Activated CD4-positive, alpha-beta T cell treated with anti-CD3 and anti-CD28 coated beads, Interleukin-2, amount 50 U/mL, for 48 hours (primary cell): ENCODE data around the gene ENTPD6.
"Not testable (repeated sequence)": the region's sequence is repeated elsewhere in the genome, so short reads cannot be mapped to it uniquely, and the experiment has no call there.

Source experiments
- DNase-seq, 2 experiments: peaks; one replicate each; pipeline ENCODE4 v3.0.0-alpha.2; 2020

ENTPD6 gene

DNA sequence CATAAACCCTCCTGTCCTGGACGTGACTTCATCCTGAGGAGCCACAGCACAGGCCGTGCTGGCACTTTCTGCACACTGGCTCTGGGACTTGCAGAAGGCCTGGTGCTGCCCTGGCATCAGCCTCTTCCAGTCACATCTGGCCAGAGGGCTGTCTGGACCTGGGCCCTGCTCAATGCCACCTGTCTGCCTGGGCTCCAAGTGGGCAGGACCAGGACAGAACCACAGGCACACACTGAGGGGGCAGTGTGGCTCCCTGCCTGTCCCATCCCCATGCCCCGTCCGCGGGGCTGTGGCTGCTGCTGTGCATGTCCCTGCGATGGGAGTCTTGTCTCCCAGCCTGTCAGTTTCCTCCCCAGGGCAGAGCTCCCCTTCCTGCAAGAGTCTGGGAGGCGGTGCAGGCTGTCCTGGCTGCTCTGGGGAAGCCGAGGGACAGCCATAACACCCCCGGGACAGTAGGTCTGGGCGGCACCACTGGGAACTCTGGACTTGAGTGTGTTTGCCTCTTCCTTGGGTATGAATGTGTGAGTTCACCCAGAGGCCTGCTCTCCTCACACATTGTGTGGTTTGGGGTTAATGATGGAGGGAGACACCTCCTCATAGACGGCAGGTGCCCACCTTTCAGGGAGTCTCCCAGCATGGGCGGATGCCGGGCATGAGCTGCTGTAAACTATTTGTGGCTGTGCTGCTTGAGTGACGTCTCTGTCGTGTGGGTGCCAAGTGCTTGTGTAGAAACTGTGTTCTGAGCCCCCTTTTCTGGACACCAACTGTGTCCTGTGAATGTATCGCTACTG lies 30.3 kb downstream of the ENTPD6 start:
- DNase-seq = no peak

DNA sequence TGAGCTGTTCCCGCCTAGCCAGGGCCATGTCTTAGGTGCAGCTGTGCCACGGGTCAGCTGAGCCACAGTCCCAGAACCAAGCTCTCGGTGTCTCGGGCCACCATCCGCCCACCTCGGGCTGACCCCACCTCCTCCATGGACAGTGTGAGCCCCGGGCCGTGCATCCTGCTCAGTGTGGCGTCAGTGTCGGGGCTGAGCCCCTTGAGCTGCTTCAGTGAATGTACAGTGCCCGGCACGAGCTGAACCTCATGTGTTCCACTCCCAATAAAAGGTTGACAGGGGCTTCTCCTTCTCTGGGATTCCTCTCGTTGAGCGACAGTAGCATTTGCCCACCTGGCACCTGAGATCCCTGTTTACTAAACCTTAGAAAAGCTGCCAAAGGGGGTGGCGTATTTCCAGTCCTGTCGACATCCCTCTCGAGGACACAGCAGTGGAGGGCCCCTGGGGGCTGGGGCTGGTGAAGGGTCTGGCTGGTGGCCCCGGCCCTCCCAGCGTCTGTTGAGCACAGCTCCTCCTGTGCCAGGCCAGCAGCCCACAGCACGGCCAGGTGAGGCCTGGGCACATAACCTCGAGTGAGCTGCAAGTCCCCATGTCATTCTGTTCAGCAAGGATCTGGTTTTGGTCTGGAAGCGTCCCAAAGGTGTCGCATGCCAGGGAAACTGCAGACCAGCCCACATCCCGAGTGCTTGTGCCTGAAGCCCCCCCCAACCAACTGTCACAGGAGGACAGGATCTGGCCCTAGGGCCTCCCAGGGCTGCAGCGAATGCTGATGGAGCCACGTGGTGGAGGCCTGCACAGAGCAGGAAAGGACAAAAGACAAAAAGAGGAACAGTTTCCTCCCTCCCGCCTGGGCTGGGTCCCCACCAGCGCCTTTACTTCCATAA lies 31.2 kb downstream of the ENTPD6 start:
- no peak for DNase-seq

DNA sequence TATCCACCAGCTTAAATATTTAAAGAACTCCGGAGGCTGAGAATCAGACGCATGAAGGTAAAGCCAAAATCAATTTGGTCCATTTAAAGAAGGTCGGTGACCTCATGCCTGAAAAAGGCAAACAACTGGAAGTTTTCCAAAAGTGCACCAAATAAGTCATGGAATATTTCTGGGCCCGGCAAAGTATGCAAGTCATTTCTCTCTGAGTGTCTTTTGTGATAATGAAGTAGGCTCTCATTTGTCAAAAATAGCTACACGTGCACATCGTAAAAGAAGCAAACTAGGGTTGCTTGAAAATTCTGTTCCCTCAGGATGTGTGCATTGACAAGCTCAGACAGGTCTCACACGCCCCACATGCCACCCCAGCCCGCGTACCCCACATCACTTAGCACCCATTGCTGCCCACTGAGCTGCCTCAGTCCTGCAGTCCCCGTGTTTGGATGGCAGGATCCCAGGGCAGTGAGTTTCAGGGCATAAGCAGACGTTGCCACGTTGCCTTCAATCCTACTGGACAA lies 31.9 kb downstream of the ENTPD6 start:
- DNase-seq = no peak

DNA sequence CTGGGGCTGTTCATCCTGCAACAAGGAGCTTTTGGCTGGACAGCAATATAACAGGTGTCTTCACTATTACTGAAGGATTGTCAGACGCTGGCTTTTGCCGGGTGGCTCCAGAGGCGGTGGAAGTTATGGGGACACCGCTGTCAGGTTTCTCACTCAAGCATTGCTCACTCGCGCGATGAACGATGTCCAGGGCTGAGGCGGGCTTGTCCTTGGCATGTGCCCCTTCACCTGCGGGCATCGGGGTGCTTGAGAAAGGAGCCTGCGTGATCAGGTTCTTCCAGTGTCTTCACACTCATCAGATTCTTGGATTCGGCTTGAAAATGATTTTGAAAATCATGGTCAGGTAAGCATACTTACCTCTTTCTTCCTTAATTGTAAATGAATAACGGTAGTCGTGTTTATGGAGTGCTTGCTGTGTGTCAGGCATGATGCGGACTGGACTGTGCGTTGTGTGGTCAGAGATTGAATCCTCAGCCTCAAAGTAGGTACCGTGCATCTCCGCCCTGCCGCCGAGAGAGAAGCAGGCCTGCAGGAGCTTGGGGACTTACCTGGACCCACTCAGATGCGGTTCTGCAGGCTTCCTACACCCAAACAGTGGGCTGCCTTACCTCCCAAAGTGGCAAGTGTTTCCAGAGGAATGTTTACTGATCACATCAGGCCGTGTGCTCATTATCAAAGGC lies 34.1 kb downstream of the ENTPD6 start:
- DNase-seq = no peak

DNA sequence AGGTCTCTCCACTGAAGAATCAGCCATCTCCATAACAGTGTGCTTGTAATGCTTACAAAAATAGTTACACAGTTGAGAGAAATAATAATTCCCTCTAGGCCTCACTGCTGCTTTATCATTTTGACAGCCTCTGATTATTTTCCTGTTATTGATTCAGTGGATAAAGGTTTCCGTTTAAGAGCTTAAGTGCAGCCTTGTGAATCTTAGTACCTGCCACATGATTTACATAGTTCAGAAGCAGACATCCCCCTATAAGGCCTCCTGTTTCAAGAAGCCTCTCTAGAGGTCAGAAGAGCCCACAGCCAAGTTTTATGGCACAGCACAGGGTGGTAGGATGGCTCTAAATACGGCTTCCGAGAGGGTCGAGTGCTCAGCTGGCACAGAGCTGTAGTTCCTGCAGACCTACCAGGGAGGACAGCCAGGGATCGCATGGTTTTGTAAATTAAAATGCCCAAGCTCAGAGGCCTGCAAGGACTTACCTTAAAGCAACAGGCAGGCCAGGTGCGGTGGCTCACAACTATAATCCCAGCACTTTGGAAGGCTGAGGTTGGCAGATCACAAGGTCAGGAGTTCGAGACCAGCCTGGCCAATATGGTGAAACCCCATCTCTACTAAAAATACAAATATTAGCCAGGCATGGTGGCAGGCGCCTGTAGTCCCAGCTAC lies 34.8 kb downstream of the ENTPD6 start:
- no peak for DNase-seq

DNA sequence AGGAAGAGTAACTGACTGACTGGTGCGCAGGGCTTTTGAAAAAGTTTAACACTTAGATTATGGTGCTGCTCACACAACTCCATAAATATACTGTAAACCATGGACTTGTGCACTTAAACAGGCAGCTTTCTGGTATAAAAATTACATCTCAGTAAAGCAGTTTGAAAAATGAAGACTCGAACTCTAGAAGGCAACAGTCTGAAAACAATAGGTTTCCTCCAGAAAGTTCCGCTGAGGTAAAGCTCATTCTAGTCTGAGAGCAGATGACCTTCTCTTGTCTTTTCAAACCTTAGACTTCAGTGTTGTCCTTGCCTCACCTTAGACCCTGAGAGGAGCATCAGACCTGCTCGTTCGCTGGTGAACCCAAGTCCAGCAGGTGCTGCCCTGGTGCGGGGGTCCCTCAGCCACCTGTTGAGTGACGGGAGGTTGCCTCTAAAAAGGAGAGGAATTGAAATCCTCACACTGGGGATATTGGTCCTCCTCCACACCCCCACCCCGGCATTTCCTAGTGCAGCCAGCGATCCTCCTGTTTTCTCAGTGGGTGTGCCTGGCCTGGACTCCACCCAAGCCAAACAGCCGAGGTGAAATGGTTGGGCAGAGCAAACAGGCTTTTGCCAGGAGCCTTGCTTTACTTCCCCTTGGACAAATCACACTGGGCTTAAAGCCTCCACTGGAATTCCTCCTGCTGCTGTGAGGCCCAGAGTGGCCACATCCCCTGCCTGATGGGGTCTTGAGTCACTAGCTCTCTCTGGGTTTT lies 37.7 kb downstream of the ENTPD6 start:
- DNase-seq = no peak

DNA sequence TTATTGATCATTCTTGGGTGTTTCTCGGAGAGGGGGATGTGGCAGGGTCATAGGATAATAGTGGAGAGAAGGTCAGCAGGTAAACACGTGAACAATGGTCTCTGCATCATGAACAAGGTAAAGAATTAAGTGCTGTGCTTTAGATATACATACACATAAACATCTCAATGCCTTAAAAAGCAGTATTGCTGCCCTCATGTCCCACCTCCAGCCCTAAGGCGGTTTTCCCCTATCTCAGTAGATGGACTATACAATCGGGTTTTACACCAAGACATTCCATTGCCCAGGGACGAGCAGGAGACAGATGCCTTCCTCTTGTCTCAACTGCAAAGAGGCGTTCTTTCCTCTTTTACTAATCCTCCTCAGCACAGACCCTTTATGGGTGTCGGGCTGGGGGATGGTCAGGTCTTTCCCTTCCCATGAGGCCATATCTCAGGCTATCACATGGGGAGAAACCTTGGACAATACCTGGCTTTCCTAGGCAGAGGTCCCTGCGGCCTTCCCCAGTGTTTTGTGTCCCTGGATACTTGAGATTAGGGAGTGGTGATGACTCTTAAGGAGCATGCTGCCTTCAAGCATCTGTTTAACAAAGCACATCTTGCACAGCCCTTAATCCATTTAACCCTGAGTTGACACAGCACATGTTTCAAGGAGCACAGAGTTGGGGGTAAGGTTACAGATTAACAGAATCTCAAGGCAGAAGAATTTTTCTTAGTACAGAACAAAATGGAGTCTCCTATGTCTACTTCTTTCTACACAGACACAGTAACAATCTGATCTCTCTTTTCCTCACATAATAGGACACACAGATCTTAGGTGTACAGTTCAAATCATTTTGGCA lies 38.7 kb downstream of the ENTPD6 start:
- DNase-seq = not testable (repeated sequence)

DNA sequence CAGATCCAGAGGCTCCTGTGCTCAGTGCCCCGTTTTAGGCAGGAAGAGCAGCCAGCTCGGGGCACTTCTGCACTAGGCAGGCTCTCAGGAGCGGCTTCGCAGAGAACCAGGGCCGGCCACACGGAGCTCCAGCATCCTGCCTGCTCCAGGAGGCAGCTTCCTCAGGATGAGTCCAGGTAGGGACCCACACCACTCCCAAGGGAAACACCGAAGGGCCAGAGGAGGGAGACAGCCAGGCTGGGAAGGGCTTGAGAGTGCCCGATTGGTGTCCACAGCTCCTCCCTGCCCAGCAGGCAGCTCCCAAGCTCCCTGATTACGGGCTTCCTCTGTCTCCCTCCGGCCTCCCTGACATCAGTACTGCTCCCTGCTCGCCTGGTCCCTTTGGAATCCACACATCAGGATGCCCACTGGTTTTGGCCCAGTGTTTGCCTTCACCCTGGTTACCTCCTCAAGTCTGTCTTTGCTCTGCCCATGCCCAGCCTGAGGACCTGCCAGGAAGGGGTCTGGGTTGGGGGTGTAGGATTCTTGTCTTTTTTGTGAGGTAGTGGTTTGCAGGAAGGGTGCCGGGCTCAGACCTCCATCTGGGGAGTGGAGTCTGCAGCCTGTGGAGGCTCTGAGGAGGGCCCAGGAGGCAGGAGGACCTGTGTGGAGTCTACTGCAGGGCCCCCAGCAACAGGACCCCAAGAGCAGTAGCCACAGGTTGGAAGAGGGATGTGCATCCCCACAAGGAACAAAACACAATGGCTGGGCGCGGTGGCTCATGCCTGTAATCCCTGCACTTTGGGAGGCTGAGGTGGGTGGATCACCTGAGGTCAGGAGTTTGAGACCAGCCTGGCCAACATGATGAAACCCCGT lies 41.2 kb downstream of the ENTPD6 start:
- DNase-seq = no peak

DNA sequence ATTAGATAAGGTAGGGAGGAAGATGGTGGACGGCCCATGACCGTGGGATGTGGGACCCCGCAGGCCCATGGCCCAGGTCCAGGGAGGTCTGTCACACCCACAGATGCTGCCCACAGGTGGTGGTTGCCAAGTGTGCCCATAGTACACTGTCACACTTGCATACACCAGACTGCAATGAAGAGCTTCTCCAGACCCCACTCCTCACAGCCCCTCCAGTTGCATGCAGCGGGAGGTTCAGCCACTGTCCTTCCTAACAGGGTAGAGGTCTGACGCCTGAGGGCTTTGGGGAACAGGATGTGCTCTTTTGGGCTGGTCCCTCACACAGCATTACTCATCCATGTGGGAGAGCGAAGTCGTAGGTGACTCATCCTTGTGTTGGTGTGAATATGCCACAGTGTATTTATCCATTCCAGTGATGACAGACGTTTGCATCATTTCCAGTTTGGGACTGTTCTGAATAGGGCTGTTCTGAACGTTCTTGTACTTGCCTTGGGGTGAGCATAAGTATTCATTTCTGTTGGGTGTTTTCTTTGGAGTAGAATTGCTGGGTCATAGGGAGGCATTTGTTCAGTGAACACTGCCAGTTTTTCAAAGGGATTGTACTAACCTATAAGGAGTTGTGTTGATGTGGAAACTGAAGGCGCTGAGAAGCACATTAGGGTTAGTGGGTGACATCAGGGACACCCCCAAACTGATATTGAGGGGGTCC lies 42.3 kb downstream of the ENTPD6 start:
- DNase-seq = peak; percentile 61 to 72

DNA sequence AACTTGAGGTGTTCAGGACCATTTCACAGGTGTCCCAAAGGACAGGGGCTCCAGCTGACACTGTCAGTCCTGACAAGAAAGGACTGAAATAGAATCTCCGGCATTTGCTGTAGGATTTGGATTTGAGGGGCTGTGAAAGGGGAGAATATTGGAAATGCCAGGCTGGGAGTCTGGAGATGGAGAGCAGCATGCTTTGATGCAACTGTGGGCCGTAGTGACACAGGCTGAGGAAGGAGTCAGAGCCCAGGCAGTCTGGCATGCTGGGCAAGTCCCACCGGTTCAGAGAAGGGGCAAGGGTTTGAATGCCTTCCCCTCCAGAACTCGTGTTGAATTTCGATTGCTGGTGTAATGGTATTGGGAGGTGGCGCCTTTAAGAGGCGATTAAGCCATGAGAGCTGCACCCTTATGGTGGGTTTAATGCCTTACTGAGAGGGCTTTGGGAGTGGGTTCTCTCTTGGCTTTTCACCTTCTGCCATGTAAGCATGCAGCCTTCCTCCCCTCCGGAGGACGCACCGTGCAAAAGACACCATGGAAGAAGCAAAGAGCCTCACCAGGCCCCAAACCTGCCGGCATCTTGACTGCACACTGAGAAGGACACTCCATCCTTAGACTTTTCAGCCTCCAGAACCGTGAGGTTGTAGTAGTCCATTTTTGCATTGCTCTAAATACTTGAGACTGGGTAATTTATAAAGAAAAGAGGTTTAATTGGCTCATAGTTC lies 43.0 kb downstream of the ENTPD6 start:
- DNase-seq = no peak

DNA sequence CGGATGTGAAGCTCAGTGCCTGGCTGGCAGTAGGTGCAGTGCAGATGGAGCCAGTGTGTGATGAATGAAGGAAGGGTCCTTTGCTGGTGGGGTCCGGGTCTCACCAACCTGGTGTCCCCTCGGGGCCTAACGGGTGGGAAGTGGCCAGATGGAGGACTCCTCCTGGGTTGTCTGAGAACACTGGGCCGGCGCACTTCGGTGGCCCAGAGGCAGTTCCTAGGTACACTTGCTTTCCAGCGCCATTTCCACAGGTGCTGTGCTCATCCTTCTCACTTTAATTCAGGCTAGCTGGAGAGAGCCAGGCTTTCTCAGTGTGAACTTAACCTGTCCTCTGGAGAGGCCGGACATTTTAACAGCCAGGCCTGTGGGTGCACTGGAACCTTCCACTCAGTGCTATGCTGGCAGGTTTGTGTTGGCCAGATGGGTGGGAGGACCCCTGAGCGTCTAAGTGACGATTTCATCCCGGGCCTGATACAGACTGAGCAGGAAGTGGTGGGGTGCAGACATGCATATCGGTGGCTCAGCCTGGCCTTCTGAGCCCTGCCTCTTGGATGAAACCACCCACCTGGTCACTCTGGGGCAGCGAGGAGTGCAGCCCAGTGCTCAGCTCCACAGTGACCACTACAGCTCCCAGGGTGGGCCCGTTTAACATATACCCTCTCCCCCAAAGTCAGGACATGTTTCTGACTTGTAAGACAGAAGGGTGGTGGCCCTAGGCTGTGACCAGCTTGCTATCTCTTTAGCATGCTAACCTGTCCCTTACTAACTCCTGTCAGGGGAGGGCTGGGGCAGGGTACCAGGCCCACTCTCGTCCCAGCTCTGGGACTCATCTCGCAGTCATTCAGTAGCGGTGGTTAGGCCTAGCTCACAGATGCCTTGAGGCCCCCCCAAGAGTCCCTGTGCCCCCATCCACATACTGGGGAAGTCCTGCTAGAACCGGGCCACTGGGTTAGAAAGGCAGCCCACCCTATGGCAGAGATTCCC lies 44.2 kb downstream of the ENTPD6 start:
- DNase-seq = no peak

DNA sequence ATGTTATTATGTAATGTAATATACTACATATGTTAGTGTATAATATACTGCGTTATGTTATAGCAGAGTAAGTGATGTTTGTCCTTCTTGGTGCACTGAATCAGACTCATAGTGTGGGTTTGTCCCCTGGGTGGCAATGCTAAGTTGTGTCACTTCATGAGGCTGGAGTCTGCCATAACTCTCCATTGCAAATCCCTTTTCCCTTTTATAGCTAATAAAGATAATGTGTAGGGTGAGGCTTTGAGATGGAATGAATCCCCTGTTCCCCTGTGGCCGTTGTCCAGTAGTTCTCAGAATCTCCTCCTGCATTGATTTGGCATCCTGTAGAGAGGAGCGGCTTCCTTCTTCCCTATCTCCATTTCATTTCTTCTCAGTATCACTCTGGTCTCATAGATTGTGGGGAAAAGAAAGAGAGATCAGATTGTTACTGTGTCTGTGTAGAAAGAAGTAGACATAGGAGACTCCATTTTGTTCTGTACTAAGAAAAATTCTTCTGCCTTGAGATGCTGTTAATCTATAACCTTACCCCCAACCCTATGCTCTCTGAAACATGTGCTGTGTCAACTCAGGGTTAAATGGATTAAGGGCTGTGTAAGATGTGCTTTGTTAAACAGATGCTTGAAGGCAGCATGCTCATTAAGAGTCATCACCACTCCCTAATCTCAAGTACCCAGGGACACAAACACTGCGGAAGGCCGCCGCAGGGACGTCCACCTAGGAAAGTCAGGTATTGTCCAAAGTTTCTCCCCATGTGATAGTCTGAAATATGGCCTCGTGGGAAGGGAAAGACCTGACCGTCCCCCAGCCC lies 45.5 kb downstream of the ENTPD6 start:
- not testable (repeated sequence) for DNase-seq

DNA sequence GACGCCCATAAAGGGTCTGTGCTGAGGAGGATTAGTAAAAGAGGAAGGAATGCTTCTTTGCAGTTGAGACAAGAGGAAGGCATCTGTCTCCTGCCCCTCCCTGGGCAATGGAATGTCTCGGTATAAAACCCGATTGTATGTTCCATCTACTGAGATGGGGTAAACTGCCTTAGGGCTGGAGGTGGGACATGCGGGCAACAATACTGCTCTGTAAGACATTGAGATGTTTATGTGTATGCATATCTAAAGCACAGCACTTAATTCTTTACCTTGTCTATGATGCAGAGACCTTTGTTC lies 46.1 kb downstream of the ENTPD6 start:
- DNase-seq = not testable (repeated sequence)

DNA sequence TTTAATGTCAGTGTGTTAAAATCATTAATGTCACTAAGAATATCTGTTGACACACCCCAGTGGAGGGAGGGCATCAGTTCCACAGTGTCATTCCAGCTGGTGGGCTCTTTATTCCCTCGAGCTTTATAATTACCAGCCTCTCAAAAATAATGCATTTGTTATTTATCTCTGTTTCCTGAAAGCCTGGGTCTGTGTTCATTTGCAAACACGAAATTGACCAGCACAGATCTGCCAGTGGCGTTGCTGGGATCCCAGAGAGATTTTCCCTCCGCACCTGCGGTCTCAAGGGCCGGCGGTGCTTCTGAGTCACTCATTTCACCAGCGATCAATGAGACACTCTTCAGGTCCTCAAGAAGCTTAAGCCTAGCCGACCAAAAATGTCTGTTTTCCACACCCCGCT lies 46.7 kb downstream of the ENTPD6 start:
- DNase-seq = no peak

DNA sequence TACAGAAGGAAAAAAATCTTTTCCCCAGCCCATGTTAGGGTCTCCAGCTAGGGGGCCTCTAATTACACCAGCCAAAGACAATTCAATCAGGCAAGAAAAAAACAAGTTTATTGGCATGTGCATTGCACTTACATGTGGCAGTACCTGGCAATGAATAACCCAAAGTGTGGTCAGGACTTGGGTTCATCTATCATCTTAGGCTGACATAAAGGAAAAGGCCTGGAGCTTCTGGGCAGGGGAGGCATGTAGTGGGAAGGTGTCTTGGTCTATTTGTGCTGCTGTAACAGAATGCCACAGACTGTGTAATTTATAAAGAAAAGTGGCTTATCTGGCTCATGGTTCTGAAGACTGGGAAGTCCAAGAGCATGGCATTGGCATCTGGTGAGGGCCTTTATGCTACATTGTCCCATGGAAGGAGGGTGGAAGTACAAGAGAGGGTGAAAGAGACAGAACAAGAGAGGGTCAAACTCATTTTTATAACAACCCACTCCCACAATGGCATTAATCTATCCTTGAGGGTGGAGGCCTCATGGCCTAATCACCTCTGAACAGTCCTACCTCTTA lies 48.0 kb downstream of the ENTPD6 start:
- DNase-seq = no peak

DNA sequence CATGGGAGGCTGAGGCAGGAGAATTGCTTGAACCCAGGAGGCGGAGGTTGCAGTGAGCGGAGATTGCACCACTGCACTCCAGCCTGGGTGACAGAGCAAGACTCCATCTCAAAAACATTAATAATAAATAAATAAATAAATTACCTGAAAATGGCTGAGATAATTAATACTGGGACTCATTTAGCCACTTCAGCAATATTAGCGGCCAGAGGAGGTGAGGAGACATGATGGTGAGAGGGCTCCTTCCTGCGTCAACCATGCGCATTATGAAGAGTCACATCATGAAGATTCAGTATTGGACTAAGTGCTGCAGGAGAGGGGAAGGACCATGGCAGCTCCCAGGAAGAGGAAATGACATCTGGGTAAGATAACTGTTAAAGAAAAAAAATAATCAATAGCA lies 49.5 kb downstream of the ENTPD6 start:
- DNase-seq = no peak
